BLaER1 treated with 17β-estradiol and CSF1 and Interleukin-3, amounts not matched to agents 10 nM and 100 nM (cell line): ENCODE measurements around the gene VAX1.

Experiments used
- H3K27ac ChIP-seq, 11 experiments: shearing (Covaris generic); formaldehyde crosslinking; 2 replicates each; pipeline ENCODE4 v1.8.1; 2022
- H3K27me3 ChIP-seq, 11 experiments: shearing (Covaris generic); formaldehyde crosslinking; 2 replicates each; pipeline ENCODE4 v1.8.1; 2022
- H3K36me3 ChIP-seq, 11 experiments: shearing (Covaris generic); formaldehyde crosslinking; 2 replicates each; pipeline ENCODE4 v1.8.1; 2022
- H3K4me1 ChIP-seq, 10 experiments: shearing (Covaris generic); formaldehyde crosslinking; 2 replicates each; pipeline ENCODE4 v1.8.1; 2022
- H3K4me2 ChIP-seq, 11 experiments: shearing (Covaris generic); formaldehyde crosslinking; 2 replicates each; pipeline ENCODE4 v1.8.1; 2022
- H3K4me3 ChIP-seq, 10 experiments: shearing (Covaris generic); formaldehyde crosslinking; 2 replicates each; pipeline ENCODE4 v1.8.1; 2022
- H3K9ac ChIP-seq, 11 experiments: shearing (Covaris generic); formaldehyde crosslinking; 2 replicates each; pipeline ENCODE4 v1.8.1; 2022
- H3K9me3 ChIP-seq, 11 experiments: shearing (Covaris generic); formaldehyde crosslinking; replicated peaks in 1 of 11; 2 replicates each; pipeline ENCODE4 v1.8.1; 2022
- H4K20me1 ChIP-seq, 11 experiments: shearing (Covaris generic); formaldehyde crosslinking; 2 replicates each; pipeline ENCODE4 v1.8.1; 2022
- Cebpa-rat ChIP-seq, 11 experiments: shearing (Covaris generic); IDR thresholded peaks; 2 replicates each; pipeline ENCODE4 v1.8.1; 2022

The VAX1 gene

DNA sequence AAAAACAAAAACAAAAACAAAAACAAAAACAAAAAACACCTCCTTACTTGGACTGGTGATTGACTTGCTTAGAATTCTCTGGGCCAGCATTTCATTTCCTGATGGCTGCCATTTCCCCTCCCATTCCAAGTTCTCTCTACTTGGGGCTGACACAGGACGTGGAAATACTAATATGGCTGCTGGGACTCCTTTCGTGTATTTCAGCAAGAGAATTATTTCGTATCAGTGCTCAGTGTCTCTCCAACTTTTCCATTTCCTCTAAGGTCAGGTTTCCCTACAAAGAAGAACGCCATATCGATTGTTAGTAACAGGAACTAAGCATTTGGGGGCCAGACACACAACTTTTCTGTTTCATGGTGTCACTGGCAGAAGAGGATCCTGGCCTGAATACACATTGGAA is 22.5 kb upstream of the VAX1 start:
- no peak for TF ChIP-seq Cebpa-rat (IDR thresholded peaks at IDR 0.05)
- H3K9me3 ChIP-seq: peaks cover 4 to 15% (median 9%) of the 10 kb centered on the region in 11 experiments; a peak in 12 of 22 replicates
- H3K27me3 ChIP-seq: peaks cover 82 to 89% (median 87%) of the 10 kb centered on the region in 11 experiments
- H3K4me3 ChIP-seq: no peak overlapping the region
- peaks cover 0 to 19% (median 7%) of the 10 kb centered on the region in 11 experiments; a peak in 7 of 22 replicates for H4K20me1 ChIP-seq
- no peak overlapping the region for H3K27ac ChIP-seq
- no peaks in the 10 kb centered on the region for H3K36me3 ChIP-seq
- no peak overlapping the region for H3K9ac ChIP-seq
- H3K4me1 ChIP-seq: peaks cover 0 to 10% (median 7%) of the 10 kb centered on the region in 10 experiments; a peak in 16 of 20 replicates
- H3K4me2 ChIP-seq: no peak overlapping the region

DNA sequence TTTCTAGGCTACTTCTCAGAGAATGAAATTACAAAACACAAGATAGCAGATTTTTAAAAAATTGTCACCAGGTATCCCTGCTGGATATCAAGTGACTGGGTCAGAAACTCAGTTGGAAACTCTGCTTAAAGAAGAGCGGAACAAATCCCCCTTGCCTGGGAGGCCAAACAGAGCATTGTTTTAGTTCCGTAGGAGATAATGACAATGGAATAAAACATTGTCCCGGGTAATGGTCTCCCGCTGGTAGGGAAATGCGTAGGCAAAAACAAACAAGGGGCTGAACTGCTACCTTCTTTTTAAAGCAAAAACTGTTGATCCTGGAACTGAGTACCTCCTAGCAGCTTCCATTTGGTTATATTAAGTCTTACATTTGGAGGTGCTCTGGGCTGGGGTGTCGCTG is 21.3 kb upstream of the VAX1 start:
- Histone ChIP-seq H3K9ac (no peak overlapping the region), H3K27me3 (peaks cover 70 to 78% (median 76%) of the 10 kb centered on the region in 11 experiments), H3K4me3 (no peak overlapping the region), H3K4me2 (no peak overlapping the region), H3K4me1 (no peaks in the 10 kb centered on the region), H3K36me3 (no peaks in the 10 kb centered on the region), H3K9me3 (peaks cover 4 to 15% (median 9%) of the 10 kb centered on the region in 11 experiments; a peak in 12 of 22 replicates), H3K27ac (no peak overlapping the region), H4K20me1 (peaks cover 0 to 10% (median 0%) of the 10 kb centered on the region in 11 experiments; a peak in 3 of 22 replicates)
- TF ChIP-seq Cebpa-rat (IDR thresholded peaks at IDR 0.05): no peak

DNA sequence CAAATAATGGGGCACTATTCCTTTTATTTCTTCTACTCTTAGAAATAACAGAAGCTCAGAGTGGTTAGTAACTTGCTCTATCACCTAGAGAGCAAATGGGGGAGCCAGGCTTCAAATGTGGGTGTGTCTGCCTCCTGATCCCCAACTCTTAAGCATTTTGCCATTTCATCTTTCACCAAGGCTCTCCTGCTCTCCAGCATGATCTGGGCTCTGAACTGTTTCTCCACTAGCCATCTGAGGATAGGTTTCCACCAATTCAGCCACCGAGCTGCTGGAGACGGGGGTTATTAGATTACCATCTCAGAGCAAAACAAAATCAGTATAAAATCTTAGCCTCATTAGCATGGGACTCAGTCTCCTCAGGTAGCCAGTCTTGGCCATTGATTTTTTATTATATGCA is 20.2 kb upstream of the VAX1 start:
- no peak overlapping the region for H3K4me3 ChIP-seq
- H3K27me3 ChIP-seq: peaks cover 59 to 67% (median 65%) of the 10 kb centered on the region in 11 experiments
- peaks cover 3 to 11% (median 4%) of the 10 kb centered on the region in 11 experiments; a peak in 12 of 22 replicates for H3K9me3 ChIP-seq
- TF ChIP-seq Cebpa-rat (IDR thresholded peaks at IDR 0.05): no peak
- peaks cover 0 to 4% (median 0%) of the 10 kb centered on the region in 11 experiments; a peak in 3 of 22 replicates for H4K20me1 ChIP-seq
- H3K9ac ChIP-seq: no peak overlapping the region
- H3K4me2 ChIP-seq: no peak overlapping the region
- H3K36me3 ChIP-seq: no peaks in the 10 kb centered on the region
- no peaks in the 10 kb centered on the region for H3K4me1 ChIP-seq
- no peak overlapping the region for H3K27ac ChIP-seq

DNA sequence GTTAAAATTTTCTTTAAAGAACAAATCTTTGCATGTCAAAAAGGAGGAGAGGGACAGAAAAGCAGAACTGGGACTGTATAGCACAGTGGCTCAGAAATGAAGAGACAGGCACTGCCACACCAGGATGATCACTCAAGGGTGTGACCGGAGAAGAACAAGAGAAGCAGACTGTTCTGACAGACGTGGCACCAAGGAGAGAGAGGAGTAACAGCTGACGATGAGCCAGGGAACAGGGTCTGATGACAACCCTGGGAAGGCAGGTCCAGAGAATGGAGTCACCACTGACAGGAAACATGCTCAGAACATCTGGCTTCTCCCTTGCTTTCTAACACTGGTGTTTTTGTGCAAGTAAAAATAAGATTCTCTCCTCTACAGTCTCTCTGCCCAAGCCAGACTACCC is 14.6 kb upstream of the VAX1 start:
- no peak for TF ChIP-seq Cebpa-rat (IDR thresholded peaks at IDR 0.05)
- no peaks in the 10 kb centered on the region for H3K36me3 ChIP-seq
- H4K20me1 ChIP-seq: no peaks in the 10 kb centered on the region
- peaks cover 0 to 8% (median 3%) of the 10 kb centered on the region in 11 experiments; a peak in 4 of 22 replicates for H3K9me3 ChIP-seq
- H3K4me1 ChIP-seq: peaks cover 0 to 11% (median 0%) of the 10 kb centered on the region in 10 experiments; a peak in 5 of 20 replicates
- peak overlapping the region in 3 of 11 experiments; percentile 0 to 44 (median 13); a peak in 2 of 22 replicates for H3K4me2 ChIP-seq
- no peak overlapping the region for H3K27ac ChIP-seq
- H3K27me3 ChIP-seq: peaks cover 3 to 10% (median 8%) of the 10 kb centered on the region in 11 experiments; a peak in 19 of 22 replicates
- no peak overlapping the region for H3K9ac ChIP-seq
- H3K4me3 ChIP-seq: no peak overlapping the region

DNA sequence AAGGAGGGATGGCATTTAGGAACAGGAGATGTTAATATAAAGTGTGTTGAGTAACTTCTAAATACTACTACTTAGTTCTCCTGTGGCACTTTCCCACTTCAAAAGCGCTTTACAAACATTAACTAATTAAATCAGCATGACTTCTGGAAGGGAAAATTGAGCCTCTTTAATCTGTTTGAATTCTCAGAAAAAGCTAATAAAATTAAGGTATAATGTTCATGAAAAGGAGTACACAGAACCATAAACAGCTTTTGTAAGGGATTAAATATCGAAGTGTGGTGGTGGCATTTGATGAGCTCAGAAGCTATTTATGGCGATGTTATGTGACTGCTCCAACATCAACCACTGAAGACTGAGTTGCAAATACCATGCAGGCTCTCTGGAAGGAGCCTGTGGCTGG is 10.2 kb upstream of the VAX1 start:
- no peaks in the 10 kb centered on the region for H4K20me1 ChIP-seq
- H3K27ac ChIP-seq: no peak overlapping the region
- H3K27me3 ChIP-seq: no peaks in the 10 kb centered on the region
- H3K4me2 ChIP-seq: no peak overlapping the region
- peaks cover 0 to 11% (median 0%) of the 10 kb centered on the region in 10 experiments; a peak in 5 of 20 replicates for H3K4me1 ChIP-seq
- H3K4me3 ChIP-seq: no peak overlapping the region
- no peaks in the 10 kb centered on the region for H3K36me3 ChIP-seq
- H3K9ac ChIP-seq: no peak overlapping the region
- H3K9me3 ChIP-seq: peaks cover 5 to 18% (median 12%) of the 10 kb centered on the region in 11 experiments; a peak in 19 of 22 replicates
- TF ChIP-seq Cebpa-rat (IDR thresholded peaks at IDR 0.05): no peak

DNA sequence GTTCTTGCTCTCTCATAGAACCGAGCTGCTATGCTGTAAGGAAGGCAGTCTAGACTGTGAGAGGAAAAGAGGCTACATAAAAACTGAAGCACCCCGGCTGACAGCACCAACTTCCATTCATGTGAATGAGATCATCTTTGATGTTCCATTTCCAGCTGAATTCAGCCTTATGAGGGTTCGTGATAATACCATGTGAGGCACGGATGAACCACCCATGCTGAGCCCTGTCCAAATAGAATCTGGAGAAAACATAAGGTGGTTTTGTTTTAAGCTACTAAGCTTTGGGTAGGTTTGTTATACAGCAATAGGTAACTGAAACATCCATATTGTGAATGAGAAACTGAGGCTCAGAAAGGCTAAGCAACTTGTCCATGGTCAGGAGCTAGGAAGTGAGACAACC is 6.9 kb upstream of the VAX1 start:
- TF ChIP-seq Cebpa-rat (IDR thresholded peaks at IDR 0.05): no peak
- Histone ChIP-seq H3K4me2 (no peak overlapping the region), H3K36me3 (no peaks in the 10 kb centered on the region), H3K9ac (no peak overlapping the region), H3K27ac (no peak overlapping the region), H3K27me3 (no peaks in the 10 kb centered on the region; a peak in 1 of 22 replicates), H3K9me3 (peaks cover 11 to 20% (median 13%) of the 10 kb centered on the region in 11 experiments), H3K4me3 (no peak overlapping the region), H4K20me1 (no peaks in the 10 kb centered on the region), H3K4me1 (no peaks in the 10 kb centered on the region)

DNA sequence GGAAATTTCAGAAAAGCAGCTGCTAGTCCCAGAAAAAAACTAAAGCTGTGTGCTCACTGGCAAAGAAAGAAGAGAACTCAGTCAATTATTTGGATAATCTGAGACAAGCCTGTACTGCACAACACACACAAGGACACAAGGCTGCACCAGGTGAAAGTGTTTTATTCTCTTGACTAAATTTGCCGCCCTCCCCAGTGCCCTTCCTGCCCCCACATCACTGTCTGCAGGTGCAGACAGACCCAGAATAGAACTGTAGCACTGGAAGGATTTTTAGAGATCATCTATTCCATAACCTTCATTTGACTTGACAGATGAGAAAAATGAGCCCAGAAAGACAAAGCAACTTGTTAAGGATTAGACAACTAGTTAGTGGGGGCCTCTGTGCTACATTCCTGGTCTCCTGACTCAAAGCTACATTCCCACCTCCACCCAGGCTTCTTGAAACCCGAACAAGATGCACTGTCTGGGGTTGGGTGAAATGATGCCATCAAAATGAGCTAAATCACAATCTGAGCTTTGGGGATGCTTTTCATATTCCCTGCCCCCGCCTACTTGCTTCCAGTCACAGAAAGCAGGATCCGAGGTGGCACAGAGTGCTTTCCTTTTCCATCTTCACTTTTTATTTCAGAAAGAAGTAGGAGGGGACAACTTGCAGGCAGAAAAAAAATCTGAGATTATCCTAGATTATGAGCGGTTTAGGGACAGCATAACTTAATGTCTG is 5.2 kb upstream of the VAX1 start:
- no peaks in the 10 kb centered on the region for H4K20me1 ChIP-seq
- no peak overlapping the region for H3K4me2 ChIP-seq
- no peaks in the 10 kb centered on the region for H3K4me1 ChIP-seq
- peaks cover 21 to 33% (median 26%) of the 10 kb centered on the region in 11 experiments for H3K9me3 ChIP-seq
- no peak overlapping the region for H3K9ac ChIP-seq
- no peaks in the 10 kb centered on the region for H3K36me3 ChIP-seq
- H3K27me3 ChIP-seq: peaks cover 0 to 6% (median 0%) of the 10 kb centered on the region in 11 experiments; a peak in 2 of 22 replicates
- H3K4me3 ChIP-seq: no peak overlapping the region
- no peak overlapping the region for H3K27ac ChIP-seq
- TF ChIP-seq Cebpa-rat (IDR thresholded peaks at IDR 0.05): no peak

DNA sequence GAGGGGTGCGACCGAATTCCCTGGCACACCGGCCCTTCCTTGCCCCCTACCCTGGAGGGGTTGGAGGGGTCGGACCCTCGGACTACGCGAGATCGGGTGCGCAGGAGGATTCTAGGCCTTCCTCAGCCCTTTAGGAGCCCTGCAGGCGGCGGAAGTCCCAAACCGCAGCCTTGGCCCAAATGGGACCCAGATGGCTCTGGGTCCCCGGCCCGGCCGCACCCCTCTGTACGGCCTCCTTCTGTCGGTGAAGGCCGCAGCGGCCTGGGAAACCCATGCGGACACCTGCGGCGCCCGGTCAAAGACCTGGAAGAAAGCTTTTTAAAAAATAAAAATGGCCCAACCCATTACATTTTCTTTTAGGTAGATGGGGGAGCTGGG is 2.4 kb upstream of the VAX1 start:
- Histone ChIP-seq H3K9ac (no peak overlapping the region), H3K27me3 (peaks cover 0 to 13% (median under 1%) of the 10 kb centered on the region in 11 experiments; a peak in 7 of 22 replicates), H3K4me2 (no peak overlapping the region), H3K4me1 (no peaks in the 10 kb centered on the region), H3K9me3 (peaks cover 48 to 61% (median 54%) of the 10 kb centered on the region in 11 experiments), H3K27ac (no peak overlapping the region), H4K20me1 (no peaks in the 10 kb centered on the region), H3K36me3 (no peaks in the 10 kb centered on the region; a peak in 1 of 22 replicates), H3K4me3 (no peak overlapping the region)
- no peak for TF ChIP-seq Cebpa-rat (IDR thresholded peaks at IDR 0.05)

DNA sequence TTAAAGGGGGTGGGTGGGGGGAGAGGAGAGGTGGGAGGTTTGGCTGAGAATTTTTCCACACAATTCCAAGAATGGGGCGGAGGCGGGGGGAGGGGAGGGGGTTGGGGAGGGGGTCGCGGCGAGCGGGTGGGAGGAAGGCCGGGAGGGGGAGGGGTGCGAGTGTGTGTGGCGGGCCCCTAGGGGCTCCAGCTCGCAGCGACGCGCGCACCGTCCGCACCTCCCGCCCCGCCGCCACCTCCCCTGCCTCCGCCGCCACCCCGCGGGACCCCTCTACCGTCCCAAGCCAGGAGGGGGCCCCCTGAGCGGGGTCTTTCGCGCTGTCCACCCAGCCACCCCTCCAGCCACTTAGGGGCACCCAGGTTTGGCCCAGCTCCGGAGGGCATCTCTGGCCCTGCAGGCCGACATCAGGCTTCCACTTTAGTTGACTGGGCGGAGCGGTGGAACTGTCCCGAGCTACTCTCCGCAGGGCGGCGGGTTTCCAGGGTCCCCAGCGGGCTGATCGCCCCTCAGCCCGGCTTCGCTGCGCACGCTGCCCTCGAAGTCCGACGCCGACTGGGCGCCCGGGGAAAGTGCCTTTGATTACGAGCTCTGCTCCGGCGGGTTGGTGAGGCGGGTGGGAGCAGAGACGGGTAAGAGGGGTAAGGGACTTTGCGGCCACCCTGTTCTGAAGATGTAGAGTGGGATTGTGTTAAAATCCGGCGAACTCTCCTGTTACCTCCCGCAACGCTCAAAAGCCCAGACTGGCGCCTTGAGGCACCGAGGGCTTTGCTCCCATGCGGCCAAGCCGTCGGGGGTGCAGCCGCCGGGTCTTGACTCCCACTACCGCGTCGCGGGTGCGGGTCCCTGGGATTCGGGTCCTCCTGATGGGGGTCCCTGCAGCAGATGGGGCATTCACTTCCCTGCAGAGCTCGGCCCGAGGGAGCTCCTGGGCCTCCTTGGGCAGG is 1.8 kb upstream of the VAX1 start:
- Histone ChIP-seq H3K4me3 (no peak overlapping the region), H3K9me3 (peaks cover 49 to 61% (median 56%) of the 10 kb centered on the region in 11 experiments), H4K20me1 (no peaks in the 10 kb centered on the region), H3K9ac (no peak overlapping the region), H3K4me2 (no peak overlapping the region), H3K4me1 (no peaks in the 10 kb centered on the region), H3K36me3 (no peaks in the 10 kb centered on the region; a peak in 1 of 22 replicates), H3K27ac (no peak overlapping the region), H3K27me3 (peaks cover 4 to 19% (median 7%) of the 10 kb centered on the region in 11 experiments)
- no peak for TF ChIP-seq Cebpa-rat (IDR thresholded peaks at IDR 0.05)
